HEK293 (cell line): ENCODE measurements around the gene TARBP1.

ENCODE experiments used
- BCL6B ChIP-seq: fragments of 450-650 bp; formaldehyde crosslinking; IDR thresholded peaks from 2 replicates; pipeline ENCODE4 v1.5.1; 2017; ENCODE audit warnings: missing biosample characterization, missing genetic modification characterization
- GLIS1 ChIP-seq: fragments of 450-650 bp; formaldehyde crosslinking; IDR thresholded peaks from 2 replicates; pipeline ENCODE4 v1.5.1; 2016; ENCODE audit warnings: missing biosample characterization, missing genetic modification characterization
- IKZF3 ChIP-seq: fragments of 450-650 bp; IDR thresholded peaks from 2 replicates; pipeline ENCODE4 v1.5.0; 2018; ENCODE audit warnings: missing biosample characterization, mild to moderate bottlenecking, missing genetic modification characterization, moderate library complexity
- KLF9 ChIP-seq: fragments of 450-650 bp; formaldehyde crosslinking; IDR thresholded peaks from 2 replicates; pipeline ENCODE4 v1.5.1; 2016; ENCODE audit warnings: missing biosample characterization, missing genetic modification characterization, low read depth
- REST ChIP-seq: fragments of 450-650 bp; formaldehyde crosslinking; IDR thresholded peaks from 2 replicates; pipeline ENCODE4 v1.5.1; 2016; ENCODE audit warnings: missing biosample characterization, missing genetic modification characterization
- SP3 ChIP-seq: fragments of 450-650 bp; formaldehyde crosslinking; IDR thresholded peaks from 2 replicates; pipeline ENCODE4 v1.5.1; 2016; ENCODE audit warnings: missing biosample characterization, missing genetic modification characterization
- ZBTB26 ChIP-seq: fragments of 450-650 bp; formaldehyde crosslinking; optimal IDR thresholded peaks from 2 replicates; pipeline ENCODE3; 2016; ENCODE audit warnings: missing biosample characterization, mild to moderate bottlenecking, missing genetic modification characterization
- ZFP3 ChIP-seq: fragments of 450-650 bp; formaldehyde crosslinking; IDR thresholded peaks from 2 replicates; pipeline ENCODE4 v1.5.1; 2016; ENCODE audit warnings: low read depth, missing biosample characterization, missing genetic modification characterization
- ZNF112 ChIP-seq: fragments of 450-650 bp; formaldehyde crosslinking; IDR thresholded peaks from 2 replicates; pipeline ENCODE4 v1.5.0; 2017; ENCODE audit warnings: missing biosample characterization, missing genetic modification characterization
- ZNF121 ChIP-seq: fragments of 450-650 bp; formaldehyde crosslinking; IDR thresholded peaks from 2 replicates; pipeline ENCODE4 v1.5.1; 2016; ENCODE audit warnings: missing biosample characterization, missing genetic modification characterization
- ZNF140 ChIP-seq: fragments of 450-650 bp; formaldehyde crosslinking; IDR thresholded peaks from 2 replicates; pipeline ENCODE4 v1.5.1; 2016; ENCODE audit warnings: missing biosample characterization, missing genetic modification characterization
- ZNF175 ChIP-seq: fragments of 450-650 bp; formaldehyde crosslinking; IDR thresholded peaks from 2 replicates; pipeline ENCODE4 v1.5.1; 2016; ENCODE audit warnings: missing biosample characterization, missing genetic modification characterization
- ZNF239 ChIP-seq: fragments of 450-650 bp; formaldehyde crosslinking; IDR thresholded peaks from 2 replicates; pipeline ENCODE4 v1.5.1; 2016; ENCODE audit warnings: missing biosample characterization, missing genetic modification characterization
- ZNF24 ChIP-seq: fragments of 450-650 bp; formaldehyde crosslinking; IDR thresholded peaks from 2 replicates; pipeline ENCODE4 v1.5.1; 2016; ENCODE audit warnings: missing biosample characterization, missing genetic modification characterization
- ZNF26 ChIP-seq: fragments of 450-650 bp; formaldehyde crosslinking; IDR thresholded peaks from 2 replicates; pipeline ENCODE4 v1.5.1; 2016; ENCODE audit warnings: missing biosample characterization, missing genetic modification characterization
- ZNF292 ChIP-seq: fragments of 450-650 bp; formaldehyde crosslinking; IDR thresholded peaks from 2 replicates; pipeline ENCODE4 v1.5.1; 2016; ENCODE audit warnings: low read depth, missing biosample characterization, missing genetic modification characterization, borderline replicate concordance
- ZNF366 ChIP-seq: fragments of 450-650 bp; formaldehyde crosslinking; conservative IDR thresholded peaks from 2 replicates; pipeline ENCODE4 v1.5.1; 2016; ENCODE audit warnings: missing biosample characterization, missing genetic modification characterization
- ZNF398 ChIP-seq: fragments of 450-650 bp; formaldehyde crosslinking; IDR thresholded peaks from 2 replicates; pipeline ENCODE4 v1.5.1; 2017; ENCODE audit warnings: missing biosample characterization, missing genetic modification characterization
- ZNF518A ChIP-seq: fragments of 450-650 bp; formaldehyde crosslinking; conservative IDR thresholded peaks from 2 replicates; pipeline ENCODE4 v1.5.1; 2016; ENCODE audit warnings: low read depth, missing biosample characterization, missing genetic modification characterization
- ZNF560 ChIP-seq: fragments of 450-650 bp; formaldehyde crosslinking; IDR thresholded peaks from 2 replicates; pipeline ENCODE4 v1.5.1; 2017; ENCODE audit warnings: missing biosample characterization, missing genetic modification characterization, borderline replicate concordance
- ZNF580 ChIP-seq: fragments of 450-650 bp; formaldehyde crosslinking; IDR thresholded peaks from 2 replicates; pipeline ENCODE4 v1.5.1; 2016; ENCODE audit warnings: missing biosample characterization, missing genetic modification characterization
- ZNF654 ChIP-seq: fragments of 450-650 bp; formaldehyde crosslinking; IDR thresholded peaks from 2 replicates; pipeline ENCODE4 v1.5.1; 2016; ENCODE audit warnings: low read depth, missing biosample characterization, missing genetic modification characterization
- ZNF777 ChIP-seq: fragments of 450-650 bp; formaldehyde crosslinking; IDR thresholded peaks from 2 replicates; pipeline ENCODE4 v1.5.1; 2017; ENCODE audit warnings: missing biosample characterization, missing genetic modification characterization, borderline replicate concordance

TARBP1 gene

GRCh38 chr1:234507626-234508387 is 28.8 kb upstream of the TARBP1 start (continued):
- TF ChIP-seq ZNF175 (tag by site-specific recombination) = no peak
- TF ChIP-seq ZNF654 = no peak
- no peak for TF ChIP-seq ZNF26
- no peak for TF ChIP-seq BCL6B (tag by site-specific recombination)
- no peak for TF ChIP-seq ZBTB26 (tag by site-specific recombination)
- no peak for TF ChIP-seq REST (tag by site-specific recombination)
- TF ChIP-seq ZNF366 (tag by site-specific recombination) = peak; percentile 77
- TF ChIP-seq ZNF580 (tag by site-specific recombination) = no peak
- no peak for TF ChIP-seq ZNF140 (tag by site-specific recombination)
- TF ChIP-seq ZNF560 = no peak
- TF ChIP-seq ZNF239 = no peak
- TF ChIP-seq ZNF518A (tag by site-specific recombination) = peak; percentile 58; the same call in 1 of the 2 replicates
- no peak for TF ChIP-seq ZNF112 (tag by site-specific recombination)
- TF ChIP-seq KLF9 (tag by site-specific recombination) = no peak
- no peak for TF ChIP-seq ZNF121
- TF ChIP-seq ZNF292 = no peak
- peak; percentile 73 for TF ChIP-seq IKZF3 (tag by site-specific recombination)
- TF ChIP-seq ZNF398 (tag by site-specific recombination) = no peak; the same call in none of the 2 replicates
- no peak for TF ChIP-seq ZNF24 (tag by site-specific recombination)
- TF ChIP-seq ZFP3 (tag by site-specific recombination) = no peak
- no peak; the same call in 1 of the 2 replicates for TF ChIP-seq SP3 (tag by site-specific recombination)
- no peak for TF ChIP-seq ZNF777 (tag by site-specific recombination)
- no peak for TF ChIP-seq GLIS1 (tag by site-specific recombination)
